CD14-positive monocyte (primary cell): ENCODE data around the gene RAB25. TPM values are rescaled to one million over a fixed set of nuclear protein-coding genes. Genes with fewer than 3 reads are reported as not detected.

ENCODE experiments used
- DNase-seq, 3 donors: peaks; one replicate each; pipeline ENCODE4 v3.0.0-alpha.2; 2011 to 2022
- H2AFZ ChIP-seq: 2 replicates; pipeline ENCODE4 v1.6.0; 2012; ENCODE audit warnings: mild to moderate bottlenecking, low read depth, low read length, inconsistent platforms; ENCODE audit not compliant: insufficient read depth, poor library complexity, severe bottlenecking
- H3K27ac ChIP-seq, 2 donors: 1 replicate in 1 of 2; 2 replicates in 1 of 2; pipeline ENCODE4 v1.5.1; 2012 to 2013; ENCODE audit warnings: low read length in 2 of 2, control low read depth in 1 of 2, inconsistent platforms in 1 of 2, low read depth in 1 of 2, mild to moderate bottlenecking in 1 of 2
- H3K27me3 ChIP-seq, 2 donors: one replicate each; pipeline versions ENCODE4 v1.6.0 to v1.6.1; 2011 to 2013; ENCODE audit warnings: low read length in 2 of 2; ENCODE audit not compliant: control insufficient read depth in 2 of 2, insufficient read depth in 2 of 2
- H3K36me3 ChIP-seq, 2 donors: replicated peaks in 1 of 2; 1 replicate in 1 of 2; 2 replicates in 1 of 2; pipeline versions ENCODE4 v1.5.1 to v1.6.1; 2012 to 2013; ENCODE audit warnings: low read length in 2 of 2, control low read depth in 1 of 2, inconsistent platforms in 1 of 2, mild to moderate bottlenecking in 1 of 2; ENCODE audit not compliant: insufficient read depth in 2 of 2, control insufficient read depth in 1 of 2
- H3K4me1 ChIP-seq, 2 donors: 1 replicate in 1 of 2; 2 replicates in 1 of 2; pipeline versions ENCODE4 v1.5.1 to v1.6.1; 2012 to 2013; ENCODE audit warnings: low read length in 2 of 2, control low read depth in 1 of 2, inconsistent platforms in 1 of 2, mild to moderate bottlenecking in 1 of 2, moderate library complexity in 1 of 2; ENCODE audit not compliant: insufficient read depth in 2 of 2, control insufficient read depth in 1 of 2
- H3K4me2 ChIP-seq: replicated peaks from 2 replicates; pipeline ENCODE3; 2012; ENCODE audit warnings: low read length, moderate library complexity, mild to moderate bottlenecking; ENCODE audit not compliant: poor library complexity, severe bottlenecking; ENCODE audit errors: extremely low read depth
- H3K4me3 ChIP-seq, 3 experiments: fragments of 200-600 bp in 1 of 3; sonication (generic) in 1 of 3; replicated peaks in 1 of 3; 1 replicate in 2 of 3; 2 replicates in 1 of 3; pipeline ENCODE4 v1.5.1; 2011 to 2013; ENCODE audit warnings: low read length in 3 of 3, mild to moderate bottlenecking in 3 of 3, control low read depth in 2 of 3, low read depth in 2 of 3, inconsistent platforms in 1 of 3, moderate library complexity in 1 of 3
- H3K79me2 ChIP-seq: 2 replicates; pipeline ENCODE4 v1.6.0; 2012; ENCODE audit warnings: mild to moderate bottlenecking, control low read depth, inconsistent platforms, low read length, moderate library complexity; ENCODE audit not compliant: insufficient read depth
- H3K9ac ChIP-seq: 2 replicates; pipeline ENCODE4 v1.6.0; 2017; ENCODE audit warnings: low read length, mild to moderate bottlenecking; ENCODE audit not compliant: insufficient read depth, poor library complexity, severe bottlenecking
- H3K9me3 ChIP-seq, 2 donors: replicated peaks in 1 of 2; 1 replicate in 1 of 2; 2 replicates in 1 of 2; pipeline versions ENCODE4 v1.5.1 to v1.6.1; 2012 to 2013; ENCODE audit warnings: low read length in 2 of 2, control low read depth in 1 of 2; ENCODE audit not compliant: control insufficient read depth in 1 of 2, insufficient read depth in 1 of 2
- H4K20me1 ChIP-seq: 2 replicates; pipeline ENCODE4 v1.6.0; 2012; ENCODE audit warnings: mild to moderate bottlenecking, low read length, control low read depth, moderate library complexity; ENCODE audit not compliant: insufficient read depth
- H3K27ac Mint-ChIP-seq, 7 donors: one replicate each; pipeline ENCODE4 v1.8.0; 2020; ENCODE audit warnings: mild to moderate bottlenecking in 7 of 7, mixed read lengths in 7 of 7, moderate library complexity in 6 of 7, inconsistent platforms in 2 of 7
- H3K27me3 Mint-ChIP-seq, 3 donors: one replicate each; pipeline ENCODE4 v1.8.0; 2021 to 2022; ENCODE audit warnings: low read depth in 3 of 3, mild to moderate bottlenecking in 3 of 3, mixed read lengths in 3 of 3, moderate library complexity in 3 of 3, inconsistent platforms in 1 of 3
- H3K36me3 Mint-ChIP-seq, 2 donors: one replicate each; pipeline ENCODE4 v1.8.0; 2020; ENCODE audit warnings: mixed read lengths in 2 of 2, inconsistent platforms in 1 of 2, mild to moderate bottlenecking in 1 of 2
- H3K4me1 Mint-ChIP-seq: one replicate; pipeline ENCODE4 v1.8.0; 2020; ENCODE audit warnings: mild to moderate bottlenecking, mixed read lengths
- H3K4me3 Mint-ChIP-seq, 2 donors: one replicate each; pipeline ENCODE4 v1.8.0; 2020; ENCODE audit warnings: mild to moderate bottlenecking in 2 of 2, mixed read lengths in 2 of 2, moderate library complexity in 1 of 2
- H3K9me3 Mint-ChIP-seq, 7 donors: one replicate each; pipeline ENCODE4 v1.8.0; 2020 to 2022; ENCODE audit warnings: mixed read lengths in 7 of 7, mild to moderate bottlenecking in 6 of 7, moderate library complexity in 6 of 7, inconsistent platforms in 2 of 7
- whole genome bisulfite sequencing: methylation state at CpG from one replicate; pipeline ENCODE4 v1.1.5; 2013; ENCODE audit warnings: missing lambda C conversion rate; ENCODE audit not compliant: insufficient coverage; 5-methylcytosine and 5-hydroxymethylcytosine counted together
- intact Hi-C, 2 donors: fragments of 100-400 bp; cut with micrococcal nuclease; formaldehyde crosslinking; loops; one replicate each; pipeline versions ENCODE4 v1.15.0 to v1.15.1; 2023
- polyA plus RNA-seq, 3 donors: library from polyadenylated mRNA; depleted of rRNA in 1 of 3; unstranded in 2 of 3; stranded (reverse) in 1 of 3; fragments of 300-500 nt in 2 of 3; fragments of >200 nt in 1 of 3; fragmentation: Illumina TruSeq in 2 of 3; gene quantifications; 1 replicate in 2 of 3; 2 replicates in 1 of 3; pipeline ENCODE4 v1.2.3, GENCODE V29; 2012 to 2021
- TF ChIP-seq, protein P1 (sequence below): fragments of 200-600 bp; IDR thresholded peaks from one replicate; pipeline ENCODE4 v1.8.0; 2022; ENCODE audit warnings: antibody characterized with exemption, mild to moderate bottlenecking

RAB25 gene
- polyA plus RNA-seq, 3 donors: 0.23 TPM; not detected in 2

- H3K36me3 ChIP-seq: no peaks in the 10 kb centered on the region
- H3K4me2 ChIP-seq: peak overlapping the region; percentile 67
- peak overlapping the region; percentile 53 to 88 for H3K27ac ChIP-seq
- TF ChIP-seq, protein P1, sequence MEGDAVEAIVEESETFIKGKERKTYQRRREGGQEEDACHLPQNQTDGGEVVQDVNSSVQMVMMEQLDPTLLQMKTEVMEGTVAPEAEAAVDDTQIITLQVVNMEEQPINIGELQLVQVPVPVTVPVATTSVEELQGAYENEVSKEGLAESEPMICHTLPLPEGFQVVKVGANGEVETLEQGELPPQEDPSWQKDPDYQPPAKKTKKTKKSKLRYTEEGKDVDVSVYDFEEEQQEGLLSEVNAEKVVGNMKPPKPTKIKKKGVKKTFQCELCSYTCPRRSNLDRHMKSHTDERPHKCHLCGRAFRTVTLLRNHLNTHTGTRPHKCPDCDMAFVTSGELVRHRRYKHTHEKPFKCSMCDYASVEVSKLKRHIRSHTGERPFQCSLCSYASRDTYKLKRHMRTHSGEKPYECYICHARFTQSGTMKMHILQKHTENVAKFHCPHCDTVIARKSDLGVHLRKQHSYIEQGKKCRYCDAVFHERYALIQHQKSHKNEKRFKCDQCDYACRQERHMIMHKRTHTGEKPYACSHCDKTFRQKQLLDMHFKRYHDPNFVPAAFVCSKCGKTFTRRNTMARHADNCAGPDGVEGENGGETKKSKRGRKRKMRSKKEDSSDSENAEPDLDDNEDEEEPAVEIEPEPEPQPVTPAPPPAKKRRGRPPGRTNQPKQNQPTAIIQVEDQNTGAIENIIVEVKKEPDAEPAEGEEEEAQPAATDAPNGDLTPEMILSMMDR: no peak
- DNase-seq: peak; percentile 81 to 91 (median 85)
- peaks cover 21% of the 10 kb centered on the region for H3K4me1 Mint-ChIP-seq
- peaks cover 6 to 60% of the 10 kb centered on the region in 2 donors for H3K27me3 ChIP-seq
- no peaks in the 10 kb centered on the region for H3K36me3 Mint-ChIP-seq
- peak overlapping the region; percentile 61 to 84 for H3K4me3 Mint-ChIP-seq
- peaks cover 20 to 21% of the 10 kb centered on the region in 2 donors for H3K4me1 ChIP-seq
- peaks cover 66 to 82% (median 76%) of the 10 kb centered on the region in 3 donors for H3K27me3 Mint-ChIP-seq
- H2AFZ ChIP-seq: peak overlapping the region; percentile 1
- peak overlapping the region in 1 of 3 experiments; percentile 60 for H3K4me3 ChIP-seq
- intact Hi-C loops: loop anchor here (1.0 to 10.0 kb wide), 4 partner anchors 40 to 137 kb away; no protein-coding TSS in a partner anchor
- peak overlapping the region; percentile 28 for H3K9ac ChIP-seq
- WGBS: 14% methylated on average over 3 of the region's 5 CpGs
- no peaks in the 10 kb centered on the region for H3K9me3 ChIP-seq
- H3K27ac Mint-ChIP-seq: peak overlapping the region; percentile 87 to 97 (median 93)
- H3K79me2 ChIP-seq: no peaks in the 10 kb centered on the region
- no peaks in the 10 kb centered on the region for H4K20me1 ChIP-seq
- H3K9me3 Mint-ChIP-seq: peaks cover 0 to 9% (median 0%) of the 10 kb centered on the region in 7 donors
Observed at GRCh38 chr1:156090138-156090839, 29.3 kb downstream of the RAB25 start.

GRCh38 chr1:156090840-156091188 is 29.9 kb downstream of the RAB25 start:
- TF ChIP-seq, protein P1: peak; percentile 97
- Histone ChIP-seq H3K4me3 (peak overlapping the region in 1 of 3 experiments; percentile 60), H3K27me3 (peaks cover 10 to 62% of the 10 kb centered on the region in 2 donors), H3K79me2 (no peaks in the 10 kb centered on the region), H3K4me1 (peaks cover 20 to 21% of the 10 kb centered on the region in 2 donors), H3K9ac (peak overlapping the region; percentile 28), H2AFZ (peak overlapping the region; percentile 1), H3K9me3 (no peaks in the 10 kb centered on the region), H3K27ac (peak overlapping the region; percentile 53 to 88), H4K20me1 (no peaks in the 10 kb centered on the region), H3K36me3 (no peaks in the 10 kb centered on the region), H3K4me2 (peak overlapping the region; percentile 67)
- DNase-seq: peak; percentile 67 to 86 (median 81)
- 50% methylated on average over 14 of the region's 14 CpGs for WGBS
- H3K9me3 Mint-ChIP-seq: peaks cover 0 to 10% (median 0%) of the 10 kb centered on the region in 7 donors
- intact Hi-C loops: loop anchor here (1.0 to 10.0 kb wide), 4 partner anchors 39 to 136 kb away; no protein-coding TSS in a partner anchor
- peaks cover 22% of the 10 kb centered on the region for H3K4me1 Mint-ChIP-seq
- H3K36me3 Mint-ChIP-seq: no peaks in the 10 kb centered on the region
- peak overlapping the region in 1 of 2 donors; percentile 84 for H3K4me3 Mint-ChIP-seq
- peak overlapping the region; percentile 87 to 97 (median 93) for H3K27ac Mint-ChIP-seq
- H3K27me3 Mint-ChIP-seq: peaks cover 66 to 82% (median 76%) of the 10 kb centered on the region in 3 donors
